ENCODE data around the gene THAP7. TPM values are rescaled to one million over a fixed set of nuclear protein-coding genes. Genes with fewer than 3 reads are reported as not detected.

The THAP7 gene
- total RNA-seq, 1 donor from 2014 or later: 22.0 TPM

GRCh38 chr22:20997536-20998257, 4.2 kb downstream of the THAP7 start:
- TF ChIP-seq CTCF (IDR thresholded peaks at IDR 0.05; ENCODE audit: unreplicated experiment): no peak
- Mint-ChIP-seq H3K9me3 (no peaks in the 10 kb centered on the region), H3K4me3 (no peak overlapping the region), H3K27me3 (ENCODE audit: low read depth) (no peaks in the 10 kb centered on the region), H3K27ac (no peak overlapping the region), H3K36me3 (peaks cover 2% of the 10 kb centered on the region), H3K4me1 (peaks cover 21% of the 10 kb centered on the region)
- no peak for DNase-seq (ENCODE audit: low spot score in 2 of 2, unreplicated experiment in 2 of 2)

- no peaks in the 10 kb centered on the region for H3K27me3 Mint-ChIP-seq (ENCODE audit: low read depth)
- H3K9me3 Mint-ChIP-seq: no peaks in the 10 kb centered on the region
- H3K36me3 Mint-ChIP-seq: peaks cover 2% of the 10 kb centered on the region
- no peak for TF ChIP-seq CTCF (IDR thresholded peaks at IDR 0.05; ENCODE audit: unreplicated experiment)
- H3K4me1 Mint-ChIP-seq: peaks cover 17% of the 10 kb centered on the region
- no peak for DNase-seq (ENCODE audit: low spot score in 2 of 2, unreplicated experiment in 2 of 2)
- H3K4me3 Mint-ChIP-seq: no peak overlapping the region
- H3K27ac Mint-ChIP-seq: no peak overlapping the region
These were observed 5.1 kb downstream of the THAP7 start for GRCh38 chr22:20996598-20997535.

- H3K9me3 Mint-ChIP-seq: no peaks in the 10 kb centered on the region
- H3K27me3 Mint-ChIP-seq (ENCODE audit: low read depth): no peaks in the 10 kb centered on the region
- no peak overlapping the region for H3K27ac Mint-ChIP-seq
- H3K4me1 Mint-ChIP-seq: peaks cover 11% of the 10 kb centered on the region
- H3K36me3 Mint-ChIP-seq: peaks cover 2% of the 10 kb centered on the region
- no peak overlapping the region for H3K4me3 Mint-ChIP-seq
- DNase-seq (ENCODE audit: low spot score in 2 of 2, unreplicated experiment in 2 of 2): no peak
- no peak for TF ChIP-seq CTCF (IDR thresholded peaks at IDR 0.05; ENCODE audit: unreplicated experiment)
These were observed 5.9 kb downstream of the THAP7 start for GRCh38 chr22:20996031-20996410.

- DNase-seq (ENCODE audit: low spot score in 2 of 2, unreplicated experiment in 2 of 2): no peak
- Mint-ChIP-seq H3K9me3 (no peaks in the 10 kb centered on the region), H3K4me1 (peaks cover 5% of the 10 kb centered on the region), H3K27ac (no peak overlapping the region), H3K4me3 (no peak overlapping the region), H3K36me3 (peaks cover 5% of the 10 kb centered on the region), H3K27me3 (ENCODE audit: low read depth) (no peaks in the 10 kb centered on the region)
- no peak for TF ChIP-seq CTCF (IDR thresholded peaks at IDR 0.05; ENCODE audit: unreplicated experiment)
These were observed 6.4 kb downstream of the THAP7 start for GRCh38 chr22:20995329-20996030.

- Mint-ChIP-seq H3K27me3 (ENCODE audit: low read depth) (no peaks in the 10 kb centered on the region), H3K9me3 (no peaks in the 10 kb centered on the region), H3K36me3 (peaks cover 5% of the 10 kb centered on the region), H3K27ac (no peak overlapping the region), H3K4me1 (peaks cover under 1% of the 10 kb centered on the region), H3K4me3 (no peak overlapping the region)
- no peak for DNase-seq (ENCODE audit: low spot score in 2 of 2, unreplicated experiment in 2 of 2)
- no peak for TF ChIP-seq CTCF (IDR thresholded peaks at IDR 0.05; ENCODE audit: unreplicated experiment)
These were observed 7.0 kb downstream of the THAP7 start for GRCh38 chr22:20994902-20995241.
